MG63 (cell line): Measurements from ENCODE around the gene KCNH2. TPM values are rescaled to one million over a fixed set of nuclear protein-coding genes. Genes with fewer than 3 reads are reported as not detected.

ENCODE experiments used
- DNase-seq: peaks from one replicate; pipeline ENCODE4 v3.0.0-alpha.2; 2020
- H3K27me3 ChIP-seq: fragments of 250-450 bp; sonication (Bioruptor Pico); 2 replicates; pipeline ENCODE4 v1.5.1; 2020; ENCODE audit warnings: mild to moderate bottlenecking, moderate library complexity
- H3K36me3 ChIP-seq: fragments of 250-450 bp; sonication (Bioruptor Pico); 2 replicates; pipeline ENCODE4 v1.5.1; 2020; ENCODE audit warnings: mild to moderate bottlenecking, moderate library complexity
- H3K4me3 ChIP-seq: fragments of 250-450 bp; sonication (Bioruptor Pico); 2 replicates; pipeline ENCODE4 v1.5.1; 2020; ENCODE audit warnings: mild to moderate bottlenecking, moderate library complexity
- H3K9me3 ChIP-seq: fragments of 250-450 bp; sonication (Bioruptor Pico); 2 replicates; pipeline ENCODE4 v1.5.1; 2020; ENCODE audit warnings: mild to moderate bottlenecking, moderate library complexity
- total RNA-seq: library from RNA; depleted of rRNA; stranded (reverse); fragments of >200 nt; shearing (Covaris generic); gene quantifications from 2 replicates; pipeline ENCODE4 v1.2.3, GENCODE V29; 2014; ENCODE audit warnings: low replicate concordance

Gene KCNH2
- total RNA-seq, 1 experiment from 2014 or later, result 0.33 TPM

DNA sequence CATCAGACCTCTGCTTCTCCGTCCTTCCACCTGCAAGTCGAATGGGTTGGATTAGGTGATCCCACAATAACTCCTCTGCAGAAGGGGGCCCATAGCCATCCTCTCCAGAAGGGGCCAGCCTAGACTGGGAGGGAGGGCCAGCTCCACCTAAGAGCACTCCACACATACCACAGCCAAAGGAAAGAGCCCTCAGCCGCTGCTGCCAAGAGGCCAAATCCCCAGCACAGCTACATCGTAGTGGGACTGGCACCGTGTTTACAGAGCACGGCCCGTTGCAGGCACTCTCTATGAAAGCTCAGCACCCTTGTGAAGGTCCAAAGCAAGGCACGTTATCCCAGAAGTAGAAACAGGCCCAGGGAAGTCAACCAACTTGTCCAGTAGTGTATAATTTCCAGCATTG is 5.4 kb downstream of the KCNH2 start:
- Histone ChIP-seq H3K4me3 (no peak overlapping the region), H3K36me3 (no peaks in the 10 kb centered on the region), H3K9me3 (no peaks in the 10 kb centered on the region), H3K27me3 (no peaks in the 10 kb centered on the region)
- DNase-seq, result no peak

DNA sequence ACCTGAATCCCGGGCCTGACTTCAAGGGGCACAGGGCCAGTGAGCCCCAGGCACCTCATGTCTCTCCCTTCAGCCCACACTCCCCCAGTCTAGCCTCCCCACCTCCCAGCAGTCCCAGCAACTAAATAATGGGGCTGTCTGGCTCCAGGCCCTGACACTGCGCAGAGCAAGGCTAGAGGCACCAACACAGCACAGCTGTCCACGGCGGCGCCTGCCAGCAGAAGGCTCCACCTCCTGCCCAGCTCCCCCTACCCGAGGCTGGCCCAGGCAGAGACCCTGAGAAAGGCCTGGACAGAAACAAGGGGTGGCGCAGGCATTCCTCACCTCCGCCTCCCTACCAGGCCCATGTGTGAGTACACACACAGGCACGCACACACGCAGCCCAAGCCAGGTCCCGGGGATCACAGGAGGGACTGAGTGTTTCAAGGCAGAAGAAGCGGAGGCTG is 6.1 kb downstream of the KCNH2 start:
- DNase-seq, result no peak
- Histone ChIP-seq H3K27me3 (no peaks in the 10 kb centered on the region), H3K9me3 (no peaks in the 10 kb centered on the region), H3K4me3 (no peak overlapping the region), H3K36me3 (no peaks in the 10 kb centered on the region)

- H3K27me3 ChIP-seq, result no peaks in the 10 kb centered on the region
- H3K9me3 ChIP-seq, result no peaks in the 10 kb centered on the region
- DNase-seq, result no peak
- H3K36me3 ChIP-seq, result no peaks in the 10 kb centered on the region
- H3K4me3 ChIP-seq, result no peak overlapping the region
Measured at GRCh38 chr7:150971242-150972022, 6.7 kb downstream of the KCNH2 start.

DNA sequence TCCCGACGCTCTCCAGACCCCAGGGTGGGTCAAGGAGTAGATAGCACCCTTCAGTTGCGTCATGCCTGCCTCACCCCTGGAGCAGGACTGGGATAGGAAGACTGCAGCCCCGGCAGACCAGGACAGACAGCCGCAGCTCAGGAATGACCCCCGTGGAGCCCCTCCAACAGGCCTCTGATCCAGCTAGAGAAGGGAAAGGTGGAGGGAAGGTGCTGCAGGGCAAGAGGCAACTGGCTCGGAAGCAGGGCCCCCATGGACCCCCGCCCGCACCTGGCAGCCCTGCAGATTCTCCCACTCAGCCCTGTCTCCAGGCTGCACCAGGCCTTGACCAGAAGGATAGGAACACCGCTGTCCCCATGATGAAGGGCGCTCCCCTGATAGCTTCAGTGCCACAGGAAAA is 7.7 kb downstream of the KCNH2 start:
- Histone ChIP-seq H3K4me3 (no peak overlapping the region), H3K36me3 (no peaks in the 10 kb centered on the region), H3K9me3 (no peaks in the 10 kb centered on the region), H3K27me3 (no peaks in the 10 kb centered on the region)
- DNase-seq, result no peak

GRCh38 chr7:150969475-150969874 is 8.6 kb downstream of the KCNH2 start:
- no peak for DNase-seq
- no peaks in the 10 kb centered on the region for H3K36me3 ChIP-seq
- no peaks in the 10 kb centered on the region for H3K27me3 ChIP-seq
- no peak overlapping the region for H3K4me3 ChIP-seq
- no peaks in the 10 kb centered on the region for H3K9me3 ChIP-seq

- Histone ChIP-seq H3K36me3 (no peaks in the 10 kb centered on the region), H3K9me3 (no peaks in the 10 kb centered on the region), H3K27me3 (no peaks in the 10 kb centered on the region), H3K4me3 (no peak overlapping the region)
- DNase-seq, result no peak
Measured at GRCh38 chr7:150968734-150969372, 9.3 kb downstream of the KCNH2 start.

GRCh38 chr7:150968056-150968733 is 9.9 kb downstream of the KCNH2 start:
- no peaks in the 10 kb centered on the region for H3K36me3 ChIP-seq
- no peak overlapping the region for H3K4me3 ChIP-seq
- H3K9me3 ChIP-seq, result no peaks in the 10 kb centered on the region
- no peaks in the 10 kb centered on the region for H3K27me3 ChIP-seq
- no peak for DNase-seq

GRCh38 chr7:150967349-150967748 is 10.8 kb downstream of the KCNH2 start:
- no peaks in the 10 kb centered on the region for H3K36me3 ChIP-seq
- no peaks in the 10 kb centered on the region for H3K9me3 ChIP-seq
- no peak for DNase-seq
- H3K27me3 ChIP-seq, result no peaks in the 10 kb centered on the region
- H3K4me3 ChIP-seq, result no peak overlapping the region

DNA sequence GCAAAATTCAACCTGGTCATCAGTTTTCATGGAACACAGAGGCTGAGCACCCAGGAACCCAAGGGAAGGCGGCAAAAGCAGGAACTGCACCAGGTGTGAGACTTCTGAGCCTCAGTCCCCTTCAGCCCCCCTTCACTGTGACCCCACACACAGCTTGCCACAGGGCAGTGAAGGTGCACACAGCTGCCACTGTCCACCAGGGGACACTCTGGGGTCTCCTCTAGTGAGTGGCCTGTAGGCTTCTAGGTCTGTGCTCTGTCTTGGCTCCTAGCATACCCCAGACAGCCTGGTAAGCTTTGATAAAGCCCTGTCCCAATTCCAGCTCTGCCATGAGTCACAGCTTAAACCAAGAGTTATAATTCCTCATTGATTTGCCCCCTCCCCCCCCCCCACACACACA is 12.1 kb downstream of the KCNH2 start:
- Histone ChIP-seq H3K9me3 (no peaks in the 10 kb centered on the region), H3K27me3 (no peaks in the 10 kb centered on the region), H3K4me3 (no peak overlapping the region), H3K36me3 (no peaks in the 10 kb centered on the region)
- DNase-seq, result no peak

GRCh38 chr7:150965273-150965830 is 12.8 kb downstream of the KCNH2 start:
- Histone ChIP-seq H3K27me3 (no peaks in the 10 kb centered on the region), H3K36me3 (no peaks in the 10 kb centered on the region), H3K4me3 (no peak overlapping the region), H3K9me3 (no peaks in the 10 kb centered on the region)
- no peak for DNase-seq

- Histone ChIP-seq H3K27me3 (no peaks in the 10 kb centered on the region), H3K9me3 (no peaks in the 10 kb centered on the region), H3K36me3 (no peaks in the 10 kb centered on the region), H3K4me3 (no peak overlapping the region)
- DNase-seq, result no peak
Measured at GRCh38 chr7:150964593-150965111, 13.5 kb downstream of the KCNH2 start.

DNA sequence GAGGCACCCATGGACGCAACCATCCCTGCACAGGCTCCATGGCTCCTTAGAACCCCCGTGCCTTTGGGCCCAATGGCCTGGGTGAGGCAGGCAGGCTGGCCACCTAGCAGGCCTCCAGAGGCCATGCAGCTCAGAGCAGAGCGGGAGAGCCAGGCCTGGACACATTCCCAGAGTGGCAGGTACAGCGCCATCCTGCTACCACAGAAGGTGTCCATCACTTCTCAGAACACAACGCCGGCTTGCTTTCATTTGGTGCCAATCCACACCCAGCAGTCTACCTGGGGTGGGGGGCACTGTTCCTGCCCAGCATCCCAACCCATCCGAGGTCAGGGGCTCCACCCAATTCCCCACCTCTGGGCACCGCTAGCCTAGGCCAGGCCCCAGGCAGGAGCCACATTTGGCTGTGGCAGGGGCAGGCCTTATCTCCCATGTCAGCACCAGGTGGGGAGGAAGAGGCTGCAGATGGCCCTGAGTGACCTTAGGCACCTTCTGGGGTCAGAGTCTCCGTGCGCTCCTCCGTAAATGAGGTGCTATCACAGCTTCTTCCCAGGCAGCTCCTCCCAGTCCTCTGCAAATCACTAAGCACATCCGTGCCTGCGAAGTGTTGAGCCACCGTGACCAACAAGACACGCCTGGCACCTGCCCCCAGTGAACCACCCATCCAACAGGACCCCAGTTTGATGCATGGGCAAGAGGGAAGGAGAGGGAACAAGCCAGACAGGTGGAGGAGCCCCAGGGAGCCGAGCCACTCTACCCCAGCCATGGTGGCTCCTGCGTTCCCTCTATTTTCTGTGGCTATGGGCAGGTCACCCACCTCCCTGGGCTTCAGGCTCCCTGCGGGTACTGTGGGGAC is 14.2 kb downstream of the KCNH2 start:
- DNase-seq, result no peak
- Histone ChIP-seq H3K36me3 (no peaks in the 10 kb centered on the region), H3K9me3 (no peaks in the 10 kb centered on the region), H3K4me3 (no peak overlapping the region), H3K27me3 (no peaks in the 10 kb centered on the region)

- DNase-seq, result peak; percentile 24
- Histone ChIP-seq H3K4me3 (no peak overlapping the region), H3K36me3 (no peaks in the 10 kb centered on the region), H3K27me3 (no peaks in the 10 kb centered on the region), H3K9me3 (no peaks in the 10 kb centered on the region)
Measured at GRCh38 chr7:150962553-150963399, 15.3 kb downstream of the KCNH2 start.

DNA sequence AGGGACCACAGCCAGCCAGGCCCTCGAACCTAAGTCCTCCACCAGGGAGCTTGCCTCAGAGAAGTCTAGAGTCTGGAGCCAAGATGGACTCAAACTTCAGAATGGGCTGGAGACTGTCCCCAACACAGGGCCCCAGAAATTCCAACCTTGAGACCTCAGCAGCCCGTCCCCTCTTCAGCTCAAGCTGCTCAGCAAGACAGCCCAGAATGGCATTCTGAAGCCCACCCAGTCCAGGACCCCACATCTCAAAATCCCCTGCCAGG is 15.9 kb downstream of the KCNH2 start:
- Histone ChIP-seq H3K4me3 (no peak overlapping the region), H3K36me3 (no peaks in the 10 kb centered on the region), H3K27me3 (no peaks in the 10 kb centered on the region), H3K9me3 (no peaks in the 10 kb centered on the region)
- DNase-seq, result no peak

GRCh38 chr7:150961510-150962289 is 16.4 kb downstream of the KCNH2 start:
- H3K4me3 ChIP-seq, result no peak overlapping the region
- no peaks in the 10 kb centered on the region for H3K27me3 ChIP-seq
- no peaks in the 10 kb centered on the region for H3K36me3 ChIP-seq
- no peak for DNase-seq
- no peaks in the 10 kb centered on the region for H3K9me3 ChIP-seq
